CD14-positive monocyte (primary cell): Measurements from ENCODE around the gene MORN1. TPM values are rescaled to one million over a fixed set of nuclear protein-coding genes. Genes with fewer than 3 reads are reported as not detected.

Source experiments
- DNase-seq, 3 donors: peaks; one replicate each; pipeline ENCODE4 v3.0.0-alpha.2; 2011 to 2022
- H2AFZ ChIP-seq: 2 replicates; pipeline ENCODE4 v1.6.0; 2012; ENCODE audit warnings: mild to moderate bottlenecking, low read depth, low read length, inconsistent platforms; ENCODE audit not compliant: insufficient read depth, poor library complexity, severe bottlenecking
- H3K27ac ChIP-seq, 2 donors: 1 replicate in 1 of 2; 2 replicates in 1 of 2; pipeline ENCODE4 v1.5.1; 2012 to 2013; ENCODE audit warnings: low read length in 2 of 2, control low read depth in 1 of 2, inconsistent platforms in 1 of 2, low read depth in 1 of 2, mild to moderate bottlenecking in 1 of 2
- H3K27me3 ChIP-seq, 2 donors: one replicate each; pipeline versions ENCODE4 v1.6.0 to v1.6.1; 2011 to 2013; ENCODE audit warnings: low read length in 2 of 2; ENCODE audit not compliant: control insufficient read depth in 2 of 2, insufficient read depth in 2 of 2
- H3K36me3 ChIP-seq, 2 donors: replicated peaks in 1 of 2; 1 replicate in 1 of 2; 2 replicates in 1 of 2; pipeline versions ENCODE4 v1.5.1 to v1.6.1; 2012 to 2013; ENCODE audit warnings: low read length in 2 of 2, control low read depth in 1 of 2, inconsistent platforms in 1 of 2, mild to moderate bottlenecking in 1 of 2; ENCODE audit not compliant: insufficient read depth in 2 of 2, control insufficient read depth in 1 of 2
- H3K4me1 ChIP-seq, 2 donors: 1 replicate in 1 of 2; 2 replicates in 1 of 2; pipeline versions ENCODE4 v1.5.1 to v1.6.1; 2012 to 2013; ENCODE audit warnings: low read length in 2 of 2, control low read depth in 1 of 2, inconsistent platforms in 1 of 2, mild to moderate bottlenecking in 1 of 2, moderate library complexity in 1 of 2; ENCODE audit not compliant: insufficient read depth in 2 of 2, control insufficient read depth in 1 of 2
- H3K4me2 ChIP-seq: replicated peaks from 2 replicates; pipeline ENCODE3; 2012; ENCODE audit warnings: low read length, moderate library complexity, mild to moderate bottlenecking; ENCODE audit not compliant: poor library complexity, severe bottlenecking; ENCODE audit errors: extremely low read depth
- H3K4me3 ChIP-seq, 3 experiments: fragments of 200-600 bp in 1 of 3; sonication (generic) in 1 of 3; replicated peaks in 1 of 3; 1 replicate in 2 of 3; 2 replicates in 1 of 3; pipeline ENCODE4 v1.5.1; 2011 to 2013; ENCODE audit warnings: low read length in 3 of 3, mild to moderate bottlenecking in 3 of 3, control low read depth in 2 of 3, low read depth in 2 of 3, inconsistent platforms in 1 of 3, moderate library complexity in 1 of 3
- H3K79me2 ChIP-seq: 2 replicates; pipeline ENCODE4 v1.6.0; 2012; ENCODE audit warnings: mild to moderate bottlenecking, control low read depth, inconsistent platforms, low read length, moderate library complexity; ENCODE audit not compliant: insufficient read depth
- H3K9ac ChIP-seq: 2 replicates; pipeline ENCODE4 v1.6.0; 2017; ENCODE audit warnings: low read length, mild to moderate bottlenecking; ENCODE audit not compliant: insufficient read depth, poor library complexity, severe bottlenecking
- H3K9me3 ChIP-seq, 2 donors: replicated peaks in 1 of 2; 1 replicate in 1 of 2; 2 replicates in 1 of 2; pipeline versions ENCODE4 v1.5.1 to v1.6.1; 2012 to 2013; ENCODE audit warnings: low read length in 2 of 2, control low read depth in 1 of 2; ENCODE audit not compliant: control insufficient read depth in 1 of 2, insufficient read depth in 1 of 2
- H4K20me1 ChIP-seq: 2 replicates; pipeline ENCODE4 v1.6.0; 2012; ENCODE audit warnings: mild to moderate bottlenecking, low read length, control low read depth, moderate library complexity; ENCODE audit not compliant: insufficient read depth
- H3K27ac Mint-ChIP-seq, 7 donors: one replicate each; pipeline ENCODE4 v1.8.0; 2020; ENCODE audit warnings: mild to moderate bottlenecking in 7 of 7, mixed read lengths in 7 of 7, moderate library complexity in 6 of 7, inconsistent platforms in 2 of 7
- H3K27me3 Mint-ChIP-seq, 3 donors: one replicate each; pipeline ENCODE4 v1.8.0; 2021 to 2022; ENCODE audit warnings: low read depth in 3 of 3, mild to moderate bottlenecking in 3 of 3, mixed read lengths in 3 of 3, moderate library complexity in 3 of 3, inconsistent platforms in 1 of 3
- H3K36me3 Mint-ChIP-seq, 2 donors: one replicate each; pipeline ENCODE4 v1.8.0; 2020; ENCODE audit warnings: mixed read lengths in 2 of 2, inconsistent platforms in 1 of 2, mild to moderate bottlenecking in 1 of 2
- H3K4me1 Mint-ChIP-seq: one replicate; pipeline ENCODE4 v1.8.0; 2020; ENCODE audit warnings: mild to moderate bottlenecking, mixed read lengths
- H3K4me3 Mint-ChIP-seq, 2 donors: one replicate each; pipeline ENCODE4 v1.8.0; 2020; ENCODE audit warnings: mild to moderate bottlenecking in 2 of 2, mixed read lengths in 2 of 2, moderate library complexity in 1 of 2
- H3K9me3 Mint-ChIP-seq, 7 donors: one replicate each; pipeline ENCODE4 v1.8.0; 2020 to 2022; ENCODE audit warnings: mixed read lengths in 7 of 7, mild to moderate bottlenecking in 6 of 7, moderate library complexity in 6 of 7, inconsistent platforms in 2 of 7
- CTCF ChIP-seq: fragments of 200-600 bp; IDR thresholded peaks from one replicate; pipeline ENCODE4 v1.8.0; 2022; ENCODE audit warnings: antibody characterized with exemption, mild to moderate bottlenecking
- WGBS: methylation state at CpG from one replicate; pipeline ENCODE4 v1.1.5; 2013; ENCODE audit warnings: missing lambda C conversion rate; ENCODE audit not compliant: insufficient coverage; 5-methylcytosine and 5-hydroxymethylcytosine counted together
- intact Hi-C, 2 donors: fragments of 100-400 bp; cut with micrococcal nuclease; formaldehyde crosslinking; loops; one replicate each; pipeline versions ENCODE4 v1.15.0 to v1.15.1; 2023
- polyA plus RNA-seq, 3 donors: library from polyadenylated mRNA; depleted of rRNA in 1 of 3; unstranded in 2 of 3; stranded (reverse) in 1 of 3; fragments of 300-500 nt in 2 of 3; fragments of >200 nt in 1 of 3; fragmentation: Illumina TruSeq in 2 of 3; gene quantifications; 1 replicate in 2 of 3; 2 replicates in 1 of 3; pipeline ENCODE4 v1.2.3, GENCODE V29; 2012 to 2021

MORN1 gene
- polyA plus RNA-seq, 3 donors = 1.5 to 3.0 (median 1.7) TPM

GRCh38 chr1:2378441-2378851 lies 12.9 kb downstream of the MORN1 start:
- Mint-ChIP-seq H3K9me3 (peaks cover 0 to 6% (median 0%) of the 10 kb centered on the region in 7 donors), H3K4me1 (peaks cover 9% of the 10 kb centered on the region), H3K36me3 (no peaks in the 10 kb centered on the region), H3K4me3 (no peak overlapping the region), H3K27ac (no peak overlapping the region), H3K27me3 (peaks cover 0 to 2% (median 1%) of the 10 kb centered on the region in 3 donors)
- Histone ChIP-seq H3K9me3 (no peaks in the 10 kb centered on the region), H3K4me1 (peaks cover 4 to 6% of the 10 kb centered on the region in 2 donors), H3K9ac (no peak overlapping the region), H4K20me1 (no peaks in the 10 kb centered on the region), H3K4me3 (no peak overlapping the region), H3K4me2 (no peak overlapping the region), H3K36me3 (no peaks in the 10 kb centered on the region), H2AFZ (no peak overlapping the region), H3K79me2 (no peaks in the 10 kb centered on the region), H3K27ac (no peak overlapping the region), H3K27me3 (no peaks in the 10 kb centered on the region)
- WGBS = 95% methylated on average over 22 of the region's 24 CpGs
- TF ChIP-seq CTCF = no peak
- intact Hi-C loops = no loop called here
- no peak for DNase-seq

- no peaks in the 10 kb centered on the region for H3K79me2 ChIP-seq
- no peak overlapping the region for H3K4me2 ChIP-seq
- no peak overlapping the region for H3K9ac ChIP-seq
- Mint-ChIP-seq H3K4me1 (peaks cover 9% of the 10 kb centered on the region), H3K36me3 (no peaks in the 10 kb centered on the region), H3K4me3 (no peak overlapping the region), H3K27ac (no peak overlapping the region), H3K9me3 (peaks cover 0 to 6% (median 0%) of the 10 kb centered on the region in 7 donors), H3K27me3 (peaks cover 0 to 1% (median 0%) of the 10 kb centered on the region in 3 donors)
- H2AFZ ChIP-seq = no peak overlapping the region
- H3K27me3 ChIP-seq = no peaks in the 10 kb centered on the region
- intact Hi-C loops = no loop called here
- 96% methylated on average over 12 of the region's 16 CpGs for WGBS
- no peak overlapping the region for H3K27ac ChIP-seq
- H3K4me3 ChIP-seq = no peak overlapping the region
- TF ChIP-seq CTCF = no peak
- no peaks in the 10 kb centered on the region for H4K20me1 ChIP-seq
- no peaks in the 10 kb centered on the region for H3K36me3 ChIP-seq
- H3K4me1 ChIP-seq = peaks cover 4 to 6% of the 10 kb centered on the region in 2 donors
- DNase-seq = no peak
- no peaks in the 10 kb centered on the region for H3K9me3 ChIP-seq
These were observed 13.5 kb downstream of the MORN1 start for GRCh38 chr1:2377751-2378440.
